ENCODE data around the gene ADAMTS8. TPM values are rescaled to one million over a fixed set of nuclear protein-coding genes. Genes with fewer than 3 reads are reported as not detected.

Gene ADAMTS8
- total RNA-seq, 1 experiment from 2014 or later = 0.03 TPM

DNA sequence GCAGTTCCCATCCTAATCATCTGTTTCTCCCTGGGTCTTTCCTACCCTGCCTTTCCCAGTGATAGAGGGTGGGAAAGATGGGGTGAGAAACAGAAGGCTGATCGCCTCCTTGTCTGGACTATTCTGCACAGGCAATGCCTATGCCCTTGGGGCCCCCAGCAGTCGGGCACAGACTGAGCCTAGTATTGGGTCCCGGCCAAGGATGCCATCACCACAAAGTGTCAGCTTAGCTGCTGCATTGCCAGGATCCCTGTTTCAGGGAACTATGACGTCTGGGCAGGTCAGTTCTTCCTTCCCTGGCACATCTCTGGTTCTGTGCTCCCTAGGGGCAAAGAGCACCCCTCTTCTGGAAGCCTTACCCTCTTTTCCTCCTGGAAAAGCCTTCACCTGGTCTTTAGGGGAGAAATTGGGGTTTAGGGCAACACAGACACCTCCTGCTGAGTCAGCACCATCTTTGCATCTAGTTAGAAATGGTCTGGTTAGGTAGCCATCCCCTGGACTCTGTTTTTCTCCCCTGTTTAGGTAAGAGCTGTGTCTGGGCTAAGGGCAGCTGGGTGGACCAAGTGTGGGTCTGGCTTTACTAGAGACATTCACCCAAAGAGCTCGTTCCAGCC lies 2.1 kb downstream of the ADAMTS8 start:
- DNase-seq (ENCODE audit: low read depth in 1 of 2, low spot score in 2 of 2) = no peak
- no peak overlapping the region for H3K27ac ChIP-seq
- peaks cover 6% of the 10 kb centered on the region for H3K4me1 ChIP-seq (replicated peaks)
- H3K27me3 ChIP-seq (replicated peaks) = peaks cover 26% of the 10 kb centered on the region
- no peaks in the 10 kb centered on the region for H3K9me3 ChIP-seq (replicated peaks)
- H3K36me3 ChIP-seq = no peaks in the 10 kb centered on the region
- no peak overlapping the region for H3K4me3 ChIP-seq

DNA sequence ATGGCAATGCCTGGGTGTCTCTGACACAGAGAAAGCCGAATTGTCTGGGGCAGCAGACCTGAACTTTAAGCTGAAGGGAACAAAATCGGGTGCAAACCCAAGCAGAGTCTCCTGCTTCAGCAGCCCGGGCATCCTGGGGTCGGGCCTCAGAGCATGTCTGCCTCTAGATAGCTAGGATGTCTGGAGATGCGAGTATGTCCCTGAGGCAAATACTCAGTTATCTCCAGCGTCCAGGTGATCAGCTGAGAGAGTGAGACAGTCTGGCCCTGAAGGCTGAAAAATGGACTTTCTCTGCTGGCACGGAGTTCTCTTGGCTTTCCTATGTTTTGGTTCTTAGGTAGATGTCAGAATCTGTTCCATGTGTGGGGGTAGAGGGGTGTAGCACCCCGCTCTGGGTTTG lies 3.3 kb downstream of the ADAMTS8 start:
- H3K27me3 ChIP-seq (replicated peaks) = peaks cover 26% of the 10 kb centered on the region
- no peak overlapping the region for H3K4me3 ChIP-seq
- H3K9me3 ChIP-seq (replicated peaks) = no peaks in the 10 kb centered on the region
- H3K4me1 ChIP-seq (replicated peaks) = peaks cover 6% of the 10 kb centered on the region
- no peak for DNase-seq (ENCODE audit: low read depth in 1 of 2, low spot score in 2 of 2)
- H3K27ac ChIP-seq = no peak overlapping the region
- no peaks in the 10 kb centered on the region for H3K36me3 ChIP-seq

DNA sequence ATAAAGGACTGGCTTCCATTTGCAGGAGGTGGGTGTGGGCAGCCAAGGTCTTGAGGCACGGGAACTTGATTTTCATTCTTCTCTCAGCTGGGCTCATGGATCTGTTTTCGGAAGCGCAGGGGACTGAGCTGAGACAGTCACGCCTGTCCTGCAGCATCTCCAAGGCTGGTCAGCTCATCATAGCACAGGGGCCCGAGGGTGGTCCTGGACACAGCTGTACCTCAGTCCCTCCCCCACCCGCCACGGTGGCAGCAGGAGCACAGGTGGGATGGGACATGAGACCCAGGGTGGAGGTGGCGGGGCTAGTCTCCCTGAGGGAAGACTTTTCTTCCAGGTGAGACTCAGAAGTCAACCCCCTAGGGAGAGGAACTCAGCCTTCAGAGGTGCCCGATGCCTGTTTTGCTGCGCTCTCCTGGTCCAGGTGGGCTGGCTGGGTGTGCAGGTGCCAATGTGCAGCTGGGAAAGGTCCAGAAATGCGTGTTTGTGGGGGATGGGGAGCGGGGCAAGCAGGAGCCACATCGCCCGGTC lies 3.7 kb downstream of the ADAMTS8 start:
- no peak for DNase-seq (ENCODE audit: low read depth in 1 of 2, low spot score in 2 of 2)
- Histone ChIP-seq H3K36me3 (no peaks in the 10 kb centered on the region), H3K4me1 (replicated peaks) (peaks cover 6% of the 10 kb centered on the region), H3K27me3 (replicated peaks) (peaks cover 26% of the 10 kb centered on the region), H3K27ac (no peak overlapping the region), H3K9me3 (replicated peaks) (no peaks in the 10 kb centered on the region), H3K4me3 (no peak overlapping the region)

DNA sequence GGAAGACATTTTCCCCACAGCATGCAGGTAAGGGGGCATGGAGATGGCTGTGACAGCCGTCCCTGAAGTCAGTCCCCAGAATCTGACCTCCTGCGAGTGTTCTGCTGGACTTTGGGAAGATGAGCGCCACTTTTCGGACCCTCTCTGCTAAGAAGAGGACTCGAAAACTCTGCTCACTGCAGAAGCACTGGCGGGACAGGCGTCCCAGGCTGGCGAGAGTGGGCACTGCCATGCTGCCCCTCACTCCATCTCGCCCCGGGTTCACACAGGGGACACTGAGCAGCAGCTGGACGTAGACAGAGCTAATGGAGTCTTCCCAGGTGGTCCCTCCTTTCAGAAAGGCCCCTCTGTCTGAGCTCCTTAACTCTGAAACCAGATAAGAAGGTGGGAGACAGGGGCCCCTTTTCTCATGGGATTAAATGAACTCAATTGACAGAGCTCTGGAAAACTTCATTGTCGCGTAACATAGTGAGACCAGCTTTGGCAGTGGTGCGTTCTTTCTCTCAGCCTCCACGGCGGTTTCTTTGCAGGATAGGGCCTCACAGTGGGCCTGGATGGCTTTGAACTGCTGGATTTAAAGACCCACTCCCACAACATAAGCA lies 4.8 kb downstream of the ADAMTS8 start:
- DNase-seq (ENCODE audit: low read depth in 1 of 2, low spot score in 2 of 2) = no peak
- no peaks in the 10 kb centered on the region for H3K9me3 ChIP-seq (replicated peaks)
- H3K4me3 ChIP-seq = no peak overlapping the region
- H3K27ac ChIP-seq = no peak overlapping the region
- H3K4me1 ChIP-seq (replicated peaks) = peaks cover 6% of the 10 kb centered on the region
- H3K36me3 ChIP-seq = no peaks in the 10 kb centered on the region
- peaks cover 21% of the 10 kb centered on the region for H3K27me3 ChIP-seq (replicated peaks)

DNA sequence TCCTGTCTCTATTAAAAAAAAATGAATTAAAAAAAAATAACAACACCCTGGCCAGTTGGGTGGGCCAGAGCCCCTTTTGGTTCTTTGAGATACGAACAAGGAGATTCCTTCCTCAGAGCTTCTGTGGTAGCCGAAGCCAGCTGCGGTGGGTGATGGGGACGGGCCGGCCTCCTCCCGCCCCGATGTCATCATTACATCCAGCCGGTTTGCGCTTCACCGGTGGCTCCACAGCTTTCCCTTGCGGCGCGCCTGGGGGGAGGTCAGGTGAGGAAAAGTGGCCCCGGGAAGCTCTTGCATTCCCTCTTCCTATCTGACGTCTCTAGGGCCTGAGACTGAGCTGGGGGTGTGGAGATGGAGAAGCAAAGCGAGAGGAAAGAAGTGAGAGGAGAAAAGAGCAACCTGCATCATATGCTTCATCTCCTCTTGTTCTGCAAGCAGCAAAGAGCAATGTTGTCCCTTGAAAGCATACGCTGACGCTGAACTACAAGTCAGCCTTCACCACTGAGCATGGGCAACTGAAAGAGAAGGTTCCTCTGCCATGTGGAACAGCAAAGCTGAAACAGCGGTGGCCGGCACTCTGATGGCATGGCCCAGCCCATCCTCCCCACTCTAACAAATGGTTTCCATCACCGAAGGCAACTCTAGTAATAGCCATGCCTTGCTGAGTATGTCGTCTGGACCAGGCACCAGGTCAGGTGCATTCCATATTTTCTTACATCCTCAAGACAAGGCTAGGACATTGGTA lies 6.0 kb downstream of the ADAMTS8 start:
- H3K36me3 ChIP-seq = no peaks in the 10 kb centered on the region
- H3K4me3 ChIP-seq = no peak overlapping the region
- peaks cover under 1% of the 10 kb centered on the region; the same call in 1 of the 2 replicates for H3K4me1 ChIP-seq (replicated peaks)
- no peak for DNase-seq (ENCODE audit: low read depth in 1 of 2, low spot score in 2 of 2)
- peaks cover 14% of the 10 kb centered on the region for H3K27me3 ChIP-seq (replicated peaks)
- H3K27ac ChIP-seq = no peak overlapping the region
- no peaks in the 10 kb centered on the region for H3K9me3 ChIP-seq (replicated peaks)

DNA sequence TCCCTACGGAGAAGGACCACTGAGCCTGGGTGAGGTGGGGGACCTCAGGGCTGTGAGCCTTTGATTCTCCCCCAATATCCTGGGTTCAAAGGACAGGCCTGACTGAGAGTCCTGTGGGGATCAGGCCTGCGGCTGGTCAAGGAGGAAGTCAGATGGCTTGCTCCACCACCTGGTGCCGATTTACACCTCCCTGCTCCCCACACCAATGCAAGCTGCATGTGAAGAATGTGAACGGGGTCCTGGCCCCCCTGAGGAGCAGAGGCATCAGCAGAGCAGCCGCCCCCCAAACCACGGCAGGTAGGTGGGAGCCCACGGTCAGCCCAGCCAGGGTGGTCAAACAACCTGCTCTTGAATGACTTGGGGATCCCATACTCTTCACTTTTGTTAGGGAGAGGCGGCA lies 6.7 kb downstream of the ADAMTS8 start:
- no peak overlapping the region for H3K4me3 ChIP-seq
- no peaks in the 10 kb centered on the region for H3K9me3 ChIP-seq (replicated peaks)
- H3K36me3 ChIP-seq = no peaks in the 10 kb centered on the region
- peaks cover 7% of the 10 kb centered on the region; the same call in 1 of the 2 replicates for H3K27me3 ChIP-seq (replicated peaks)
- no peak for DNase-seq (ENCODE audit: low read depth in 1 of 2, low spot score in 2 of 2)
- H3K27ac ChIP-seq = no peak overlapping the region
- no peaks in the 10 kb centered on the region for H3K4me1 ChIP-seq (replicated peaks)

DNA sequence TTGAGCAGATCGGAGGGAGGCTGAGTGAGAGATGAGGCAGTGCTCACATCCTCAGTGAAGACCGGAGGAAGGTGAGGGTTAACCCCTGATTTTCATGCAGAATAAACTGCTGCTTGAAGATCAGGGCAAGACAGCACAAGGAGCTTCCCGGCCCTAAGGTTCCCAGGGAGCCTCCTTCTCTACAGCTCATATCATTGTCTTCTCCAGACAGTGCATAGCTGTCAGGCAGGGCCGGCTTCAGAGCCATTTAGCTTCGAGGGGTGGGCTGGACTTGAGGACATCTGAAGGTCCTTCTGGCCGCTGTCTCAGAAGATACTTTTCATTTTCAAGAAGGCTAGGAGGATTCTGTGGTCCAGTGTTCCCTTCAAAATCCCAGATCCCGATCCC lies 7.2 kb downstream of the ADAMTS8 start:
- Histone ChIP-seq H3K27ac (no peak overlapping the region), H3K9me3 (replicated peaks) (no peaks in the 10 kb centered on the region), H3K4me3 (no peak overlapping the region), H3K27me3 (replicated peaks) (peaks cover 1% of the 10 kb centered on the region; the same call in 1 of the 2 replicates), H3K4me1 (replicated peaks) (no peaks in the 10 kb centered on the region), H3K36me3 (no peaks in the 10 kb centered on the region)
- DNase-seq (ENCODE audit: low read depth in 1 of 2, low spot score in 2 of 2) = no peak

DNA sequence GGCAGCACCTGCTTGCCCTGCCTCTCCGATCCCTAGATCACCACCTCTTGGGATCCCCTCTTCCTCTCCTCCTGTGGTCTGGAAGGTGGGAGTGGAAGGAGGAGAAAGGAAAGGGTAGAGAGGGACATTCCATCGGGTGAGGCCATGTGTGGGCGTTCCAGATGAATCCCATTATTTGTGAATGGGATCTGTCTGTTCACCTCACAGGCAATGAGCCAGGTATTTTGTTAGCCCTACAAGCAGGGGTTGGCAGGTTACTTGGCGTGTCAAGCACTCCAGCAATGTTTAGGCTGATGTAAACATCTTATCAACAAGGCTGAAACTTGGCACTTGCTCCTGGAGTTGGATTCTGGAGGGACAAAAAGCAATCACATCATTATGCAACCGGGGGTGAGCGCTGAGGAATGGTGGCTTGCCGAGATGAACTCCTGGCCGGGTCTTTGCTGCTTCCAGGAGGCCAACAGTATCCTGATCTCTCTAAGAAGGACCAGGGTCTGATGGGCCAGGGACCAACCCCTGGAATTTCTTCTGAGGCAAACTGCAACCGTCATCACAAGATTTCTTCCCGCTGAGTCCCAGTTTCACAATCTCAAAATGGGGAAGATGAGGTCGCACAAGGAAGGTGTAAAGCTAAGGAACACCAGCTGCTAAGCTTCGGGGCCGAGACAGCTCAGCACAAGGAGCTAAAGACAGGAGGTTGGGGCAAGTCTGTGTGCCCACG lies 7.8 kb downstream of the ADAMTS8 start:
- H3K9me3 ChIP-seq (replicated peaks) = no peaks in the 10 kb centered on the region
- H3K4me3 ChIP-seq = no peak overlapping the region
- no peak overlapping the region for H3K27ac ChIP-seq
- no peaks in the 10 kb centered on the region for H3K4me1 ChIP-seq (replicated peaks)
- no peak for DNase-seq (ENCODE audit: low read depth in 1 of 2, low spot score in 2 of 2)
- H3K36me3 ChIP-seq = no peaks in the 10 kb centered on the region
- H3K27me3 ChIP-seq (replicated peaks) = no peaks in the 10 kb centered on the region

DNA sequence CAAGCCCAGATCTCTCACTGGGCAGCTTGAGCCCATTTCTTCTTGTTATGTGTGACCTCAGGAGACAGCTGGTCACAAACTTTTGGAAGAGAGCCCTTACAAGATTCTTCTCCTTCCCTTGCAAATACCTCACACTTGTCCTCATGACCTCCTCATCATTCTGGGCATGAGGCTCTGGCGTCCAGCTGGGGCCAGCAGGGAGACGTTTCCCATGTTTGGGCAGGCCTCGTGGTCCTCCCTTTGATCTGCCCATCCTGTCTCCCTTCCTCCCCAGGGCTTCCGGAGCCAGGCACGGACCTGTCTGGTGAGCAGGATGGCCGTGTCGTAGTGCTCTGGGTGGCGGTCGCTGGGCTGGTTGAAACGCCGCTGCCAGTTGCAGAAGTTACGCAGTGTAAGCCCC lies 9.7 kb downstream of the ADAMTS8 start:
- H3K4me3 ChIP-seq = no peak overlapping the region
- no peak for DNase-seq (ENCODE audit: low read depth in 1 of 2, low spot score in 2 of 2)

DNA sequence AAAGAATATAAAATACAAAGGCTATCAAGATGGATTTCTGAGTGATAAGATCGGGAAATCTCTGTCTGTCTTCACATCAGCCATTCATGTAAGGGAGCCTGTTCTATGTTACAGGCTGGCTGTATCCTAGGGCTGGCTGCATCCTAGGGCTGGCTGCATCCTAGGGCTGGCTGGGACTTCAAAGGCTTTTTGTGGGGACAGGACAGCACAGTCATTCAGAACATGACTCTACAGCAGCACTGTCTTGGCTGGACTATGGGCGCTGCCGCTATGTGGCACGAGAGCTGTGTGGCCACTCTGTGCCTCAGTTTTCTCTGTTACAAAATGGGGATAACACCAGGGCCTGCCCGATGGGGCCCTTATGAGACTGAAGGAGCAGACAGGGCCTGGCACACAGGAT lies 10.2 kb downstream of the ADAMTS8 start:
- H3K4me3 ChIP-seq = no peak overlapping the region
- H3K27me3 ChIP-seq (replicated peaks) = no peaks in the 10 kb centered on the region
- H3K9me3 ChIP-seq (replicated peaks) = no peaks in the 10 kb centered on the region
- H3K36me3 ChIP-seq = no peaks in the 10 kb centered on the region
- peaks cover 7% of the 10 kb centered on the region for H3K4me1 ChIP-seq (replicated peaks)
- H3K27ac ChIP-seq = no peak overlapping the region
- no peak for DNase-seq (ENCODE audit: low read depth in 1 of 2, low spot score in 2 of 2)

More for the DNA sequence above, 9.7 kb downstream of the ADAMTS8 start:
- Histone ChIP-seq H3K27ac (no peak overlapping the region), H3K4me1 (replicated peaks) (peaks cover 1% of the 10 kb centered on the region), H3K27me3 (replicated peaks) (no peaks in the 10 kb centered on the region), H3K9me3 (replicated peaks) (no peaks in the 10 kb centered on the region), H3K36me3 (no peaks in the 10 kb centered on the region)

DNA sequence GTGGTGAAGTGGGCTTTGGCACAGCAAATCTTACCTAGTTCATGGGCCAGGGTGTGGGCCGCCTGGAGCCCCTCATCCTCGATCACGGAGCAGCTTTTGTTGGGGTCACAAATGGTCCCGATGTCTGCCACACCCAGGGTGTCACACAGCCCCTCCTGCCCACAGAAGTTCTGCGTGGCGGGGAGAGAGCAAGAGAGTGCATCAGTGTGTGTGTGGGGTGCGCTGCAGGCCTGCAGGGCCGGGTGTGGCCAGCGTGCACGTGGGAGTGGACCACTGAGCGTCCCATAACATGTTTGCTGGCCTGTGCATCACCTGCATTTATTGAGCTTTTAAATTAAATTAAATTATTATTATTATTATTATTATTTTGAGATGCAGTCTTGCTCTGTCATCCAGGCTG lies 11.5 kb downstream of the ADAMTS8 start:
- DNase-seq (ENCODE audit: low read depth in 1 of 2, low spot score in 2 of 2) = no peak
- H3K36me3 ChIP-seq = no peaks in the 10 kb centered on the region
- no peaks in the 10 kb centered on the region for H3K27me3 ChIP-seq (replicated peaks)
- no peaks in the 10 kb centered on the region for H3K9me3 ChIP-seq (replicated peaks)
- no peak overlapping the region for H3K27ac ChIP-seq
- H3K4me3 ChIP-seq = no peak overlapping the region
- H3K4me1 ChIP-seq (replicated peaks) = peaks cover 11% of the 10 kb centered on the region

DNA sequence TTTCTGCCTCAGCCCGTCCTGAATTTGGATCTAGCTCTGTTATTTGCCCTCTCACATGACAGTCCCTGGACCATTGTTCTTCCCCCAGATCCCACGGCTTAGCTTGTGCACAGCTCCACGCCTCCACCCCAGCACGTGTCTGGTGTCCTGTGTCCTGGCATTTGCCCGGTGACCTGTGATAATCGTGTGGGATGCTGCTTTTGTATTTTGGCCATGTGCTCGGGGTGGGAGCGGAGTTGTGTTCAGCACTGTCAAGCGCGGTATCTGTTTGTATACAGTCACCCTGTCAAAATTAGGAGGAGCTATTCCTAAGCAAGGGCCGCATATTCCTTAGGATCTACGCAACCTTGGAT lies 11.9 kb downstream of the ADAMTS8 start:
- Histone ChIP-seq H3K4me3 (no peak overlapping the region), H3K36me3 (no peaks in the 10 kb centered on the region), H3K27me3 (replicated peaks) (no peaks in the 10 kb centered on the region), H3K27ac (no peak overlapping the region), H3K4me1 (replicated peaks) (peaks cover 11% of the 10 kb centered on the region), H3K9me3 (replicated peaks) (no peaks in the 10 kb centered on the region)
- DNase-seq (ENCODE audit: low read depth in 1 of 2, low spot score in 2 of 2) = no peak

DNA sequence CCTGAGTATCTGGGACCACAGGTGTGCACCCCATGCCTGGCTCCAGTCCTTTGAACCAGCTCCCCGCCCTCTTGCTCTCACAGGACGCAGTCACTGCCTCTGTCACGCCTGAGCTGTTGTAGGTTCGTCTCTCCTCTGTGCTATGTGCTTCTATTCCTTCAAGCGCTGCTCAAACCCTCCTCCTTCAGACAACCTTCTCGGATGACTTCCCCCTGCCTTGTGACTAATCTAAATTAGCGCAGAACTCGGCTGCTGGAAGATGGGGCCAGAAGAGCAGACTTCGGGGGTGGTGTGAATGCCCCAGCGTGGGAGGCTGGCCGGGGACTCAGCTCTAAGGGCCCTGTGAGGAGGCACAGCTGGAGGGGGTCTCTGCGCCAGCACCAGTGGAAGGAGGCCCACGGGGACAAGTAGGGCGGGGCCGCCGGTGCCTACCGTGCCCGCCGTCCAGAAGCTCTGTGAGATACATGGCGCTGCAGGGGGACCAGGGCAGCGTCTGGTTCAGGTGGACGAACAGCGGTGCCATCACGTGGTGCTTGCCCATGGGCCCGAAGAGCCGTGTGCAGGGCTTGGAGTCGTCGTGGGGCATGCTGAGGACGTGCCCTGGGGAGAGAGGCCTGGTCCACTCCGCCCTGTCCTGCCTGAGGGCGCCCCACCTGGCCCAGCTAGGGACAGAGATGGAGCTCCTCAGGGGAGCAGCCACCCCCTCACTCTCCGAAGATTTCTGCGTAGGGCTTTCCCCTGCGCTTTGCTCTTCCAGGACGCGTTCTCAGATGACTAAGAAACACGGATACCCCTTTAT lies 12.5 kb downstream of the ADAMTS8 start:
- Histone ChIP-seq H3K27ac (no peak overlapping the region), H3K4me3 (no peak overlapping the region)

More for the DNA sequence above, 12.5 kb downstream of the ADAMTS8 start:
- H3K4me1 ChIP-seq (replicated peaks) = peaks cover 11% of the 10 kb centered on the region
- no peaks in the 10 kb centered on the region for H3K27me3 ChIP-seq (replicated peaks)
- H3K36me3 ChIP-seq = no peaks in the 10 kb centered on the region
- no peaks in the 10 kb centered on the region for H3K9me3 ChIP-seq (replicated peaks)
- no peak for DNase-seq (ENCODE audit: low read depth in 1 of 2, low spot score in 2 of 2)
